ENCODE data around the gene KCNV2.

Gene KCNV2

GRCh38 chr9:2723376-2724065 is 6.2 kb downstream of the KCNV2 start:
- Histone ChIP-seq H3K4me1 (ENCODE audit: control insufficient read depth, insufficient read depth, low read length) (no peaks in the 10 kb centered on the region), H3K9ac (ENCODE audit: low read length) (no peak overlapping the region)

GRCh38 chr9:2725126-2725525 is 7.8 kb downstream of the KCNV2 start:
- H3K9ac ChIP-seq (ENCODE audit: low read length), result no peak overlapping the region
- no peaks in the 10 kb centered on the region for H3K36me3 ChIP-seq (ENCODE audit: control insufficient read depth, insufficient read depth, low read length)
- no peaks in the 10 kb centered on the region for H3K9me3 ChIP-seq (ENCODE audit: control insufficient read depth, low read length)
- no peaks in the 10 kb centered on the region for H3K4me1 ChIP-seq (ENCODE audit: control insufficient read depth, insufficient read depth, low read length)
- H3K4me3 ChIP-seq (ENCODE audit: low read length), result no peak overlapping the region
- H3K27me3 ChIP-seq (ENCODE audit: control insufficient read depth, insufficient read depth, low read length), result no peaks in the 10 kb centered on the region

More at GRCh38 chr9:2723376-2724065, 6.2 kb downstream of the KCNV2 start:
- no peaks in the 10 kb centered on the region for H3K27me3 ChIP-seq (ENCODE audit: control insufficient read depth, insufficient read depth, low read length)
- no peaks in the 10 kb centered on the region for H3K36me3 ChIP-seq (ENCODE audit: control insufficient read depth, insufficient read depth, low read length)
- H3K9me3 ChIP-seq (ENCODE audit: control insufficient read depth, low read length), result no peaks in the 10 kb centered on the region
- H3K4me3 ChIP-seq (ENCODE audit: low read length), result no peak overlapping the region

GRCh38 chr9:2725898-2726649 is 8.8 kb downstream of the KCNV2 start:
- Histone ChIP-seq H3K36me3 (ENCODE audit: control insufficient read depth, insufficient read depth, low read length) (no peaks in the 10 kb centered on the region), H3K9me3 (ENCODE audit: control insufficient read depth, low read length) (no peaks in the 10 kb centered on the region), H3K4me1 (ENCODE audit: control insufficient read depth, insufficient read depth, low read length) (no peaks in the 10 kb centered on the region), H3K9ac (ENCODE audit: low read length) (no peak overlapping the region), H3K4me3 (ENCODE audit: low read length) (no peak overlapping the region), H3K27me3 (ENCODE audit: control insufficient read depth, insufficient read depth, low read length) (no peaks in the 10 kb centered on the region)

GRCh38 chr9:2726650-2727340 is 9.5 kb downstream of the KCNV2 start:
- Histone ChIP-seq H3K4me3 (ENCODE audit: low read length) (no peak overlapping the region), H3K9me3 (ENCODE audit: control insufficient read depth, low read length) (no peaks in the 10 kb centered on the region), H3K36me3 (ENCODE audit: control insufficient read depth, insufficient read depth, low read length) (no peaks in the 10 kb centered on the region), H3K9ac (ENCODE audit: low read length) (no peak overlapping the region), H3K27me3 (ENCODE audit: control insufficient read depth, insufficient read depth, low read length) (no peaks in the 10 kb centered on the region), H3K4me1 (ENCODE audit: control insufficient read depth, insufficient read depth, low read length) (no peaks in the 10 kb centered on the region)

- Histone ChIP-seq H3K9ac (ENCODE audit: low read length) (no peak overlapping the region), H3K4me1 (ENCODE audit: control insufficient read depth, insufficient read depth, low read length) (no peaks in the 10 kb centered on the region), H3K27me3 (ENCODE audit: control insufficient read depth, insufficient read depth, low read length) (no peaks in the 10 kb centered on the region)
These were observed 10.1 kb downstream of the KCNV2 start for GRCh38 chr9:2727374-2727773.

GRCh38 chr9:2727966-2728613 is 10.8 kb downstream of the KCNV2 start:
- no peaks in the 10 kb centered on the region for H3K36me3 ChIP-seq (ENCODE audit: control insufficient read depth, insufficient read depth, low read length)
- H3K4me3 ChIP-seq (ENCODE audit: low read length), result no peak overlapping the region
- no peaks in the 10 kb centered on the region for H3K4me1 ChIP-seq (ENCODE audit: control insufficient read depth, insufficient read depth, low read length)
- no peaks in the 10 kb centered on the region for H3K27me3 ChIP-seq (ENCODE audit: control insufficient read depth, insufficient read depth, low read length)
- no peaks in the 10 kb centered on the region for H3K9me3 ChIP-seq (ENCODE audit: control insufficient read depth, low read length)
- no peak overlapping the region for H3K9ac ChIP-seq (ENCODE audit: low read length)

More at GRCh38 chr9:2727374-2727773, 10.1 kb downstream of the KCNV2 start:
- H3K36me3 ChIP-seq (ENCODE audit: control insufficient read depth, insufficient read depth, low read length), result no peaks in the 10 kb centered on the region
- H3K9me3 ChIP-seq (ENCODE audit: control insufficient read depth, low read length), result no peaks in the 10 kb centered on the region
- no peak overlapping the region for H3K4me3 ChIP-seq (ENCODE audit: low read length)

- H3K9me3 ChIP-seq (ENCODE audit: control insufficient read depth, low read length), result no peaks in the 10 kb centered on the region
- H3K4me1 ChIP-seq (ENCODE audit: control insufficient read depth, insufficient read depth, low read length), result no peaks in the 10 kb centered on the region
- no peak overlapping the region for H3K9ac ChIP-seq (ENCODE audit: low read length)
These were observed 11.7 kb downstream of the KCNV2 start for GRCh38 chr9:2729003-2729402.

GRCh38 chr9:2729721-2730120 is 12.4 kb downstream of the KCNV2 start:
- no peaks in the 10 kb centered on the region for H3K4me1 ChIP-seq (ENCODE audit: control insufficient read depth, insufficient read depth, low read length)
- H3K36me3 ChIP-seq (ENCODE audit: control insufficient read depth, insufficient read depth, low read length), result no peaks in the 10 kb centered on the region
- no peaks in the 10 kb centered on the region for H3K9me3 ChIP-seq (ENCODE audit: control insufficient read depth, low read length)
- no peaks in the 10 kb centered on the region for H3K27me3 ChIP-seq (ENCODE audit: control insufficient read depth, insufficient read depth, low read length)
- H3K9ac ChIP-seq (ENCODE audit: low read length), result no peak overlapping the region
- H3K4me3 ChIP-seq (ENCODE audit: low read length), result no peak overlapping the region

More at GRCh38 chr9:2729003-2729402, 11.7 kb downstream of the KCNV2 start:
- Histone ChIP-seq H3K36me3 (ENCODE audit: control insufficient read depth, insufficient read depth, low read length) (no peaks in the 10 kb centered on the region), H3K27me3 (ENCODE audit: control insufficient read depth, insufficient read depth, low read length) (no peaks in the 10 kb centered on the region), H3K4me3 (ENCODE audit: low read length) (no peak overlapping the region)

- no peak overlapping the region for H3K9ac ChIP-seq (ENCODE audit: low read length)
- no peaks in the 10 kb centered on the region for H3K36me3 ChIP-seq (ENCODE audit: control insufficient read depth, insufficient read depth, low read length)
These were observed 13.7 kb downstream of the KCNV2 start for GRCh38 chr9:2730971-2731370.

GRCh38 chr9:2732492-2732891 is 15.2 kb downstream of the KCNV2 start:
- Histone ChIP-seq H3K4me3 (ENCODE audit: low read length) (no peak overlapping the region), H3K4me1 (ENCODE audit: control insufficient read depth, insufficient read depth, low read length) (no peaks in the 10 kb centered on the region)

More at GRCh38 chr9:2730971-2731370, 13.7 kb downstream of the KCNV2 start:
- Histone ChIP-seq H3K27me3 (ENCODE audit: control insufficient read depth, insufficient read depth, low read length) (no peaks in the 10 kb centered on the region), H3K9me3 (ENCODE audit: control insufficient read depth, low read length) (no peaks in the 10 kb centered on the region), H3K4me1 (ENCODE audit: control insufficient read depth, insufficient read depth, low read length) (no peaks in the 10 kb centered on the region), H3K4me3 (ENCODE audit: low read length) (no peak overlapping the region)

GRCh38 chr9:2740616-2741015 is 23.3 kb downstream of the KCNV2 start:
- H3K9ac ChIP-seq (ENCODE audit: low read length), result no peak overlapping the region
- no peaks in the 10 kb centered on the region for H3K9me3 ChIP-seq (ENCODE audit: control insufficient read depth, low read length)
- no peaks in the 10 kb centered on the region for H3K4me1 ChIP-seq (ENCODE audit: control insufficient read depth, insufficient read depth, low read length)
- H3K4me3 ChIP-seq (ENCODE audit: low read length), result no peak overlapping the region
- H3K36me3 ChIP-seq (ENCODE audit: control insufficient read depth, insufficient read depth, low read length), result no peaks in the 10 kb centered on the region
- H3K27me3 ChIP-seq (ENCODE audit: control insufficient read depth, insufficient read depth, low read length), result no peaks in the 10 kb centered on the region

More at GRCh38 chr9:2732492-2732891, 15.2 kb downstream of the KCNV2 start:
- no peaks in the 10 kb centered on the region for H3K9me3 ChIP-seq (ENCODE audit: control insufficient read depth, low read length)
- H3K9ac ChIP-seq (ENCODE audit: low read length), result no peak overlapping the region
- H3K36me3 ChIP-seq (ENCODE audit: control insufficient read depth, insufficient read depth, low read length), result no peaks in the 10 kb centered on the region
- H3K27me3 ChIP-seq (ENCODE audit: control insufficient read depth, insufficient read depth, low read length), result no peaks in the 10 kb centered on the region

Data from mucosa of stomach (tissue), 1 donor.